SK-N-SH (cell line): ENCODE data around the gene SLC47A2. TPM values are rescaled to one million over a fixed set of nuclear protein-coding genes. Genes with fewer than 3 reads are reported as not detected.

ENCODE experiments used
- CTCF ChIA-PET: fragments of 300-600, 350-600 bp; formaldehyde crosslinking; extraction: SDS; loops from one replicate; lab custom pipeline; 2021; lab: Yijun Ruan, JAX
- POLR2A ChIA-PET: fragments of 350-600 bp; sonication (Branson Sonifier 250); formaldehyde crosslinking; extraction: SDS; loops from one replicate; lab custom pipeline; 2020; ENCODE audit warnings: antibody characterized with exemption, inconsistent platforms; lab: Yijun Ruan, JAX
- DNase-seq: peaks from one replicate; pipeline ENCODE4 v3.0.0; 2012
- H2AFZ ChIP-seq: fragments of 200-600 bp; sonication (generic); 2 replicates; pipeline ENCODE4 v1.8.1; 2016; ENCODE audit warnings: antibody characterized with exemption, mild to moderate bottlenecking, low read depth
- H3F3A ChIP-seq: fragments of 200-600 bp; sonication (generic); replicated peaks from 2 replicates; pipeline ENCODE3; 2016; ENCODE audit warnings: antibody characterized with exemption, mild to moderate bottlenecking; ENCODE audit not compliant: insufficient read depth
- H3K27ac ChIP-seq, 2 experiments: fragments of 200-500 bp in 1 of 2; fragments of 200-600 bp in 1 of 2; sonication (Bioruptor generic) in 1 of 2; sonication (generic), shearing (Covaris generic) in 1 of 2; 2 replicates each; pipeline versions ENCODE4 v1.5.1 to v1.6.1; 2014 to 2016; ENCODE audit warnings: low read depth in 2 of 2, inconsistent platforms in 1 of 2, low read length in 1 of 2, mild to moderate bottlenecking in 1 of 2, mixed read lengths in 1 of 2
- H3K27me3 ChIP-seq: fragments of 200-600 bp; sonication (generic), shearing (Covaris generic); 2 replicates; pipeline ENCODE4 v1.6.1; 2016; ENCODE audit warnings: mixed run types; ENCODE audit not compliant: insufficient read depth
- H3K36me3 ChIP-seq, 2 experiments: fragments of 200-500 bp in 1 of 2; fragments of 200-600 bp in 1 of 2; sonication (Bioruptor generic) in 1 of 2; sonication (generic) in 1 of 2; replicated peaks in 1 of 2; 2 replicates each; pipeline versions ENCODE3 to v1.5.1; 2014 to 2016; ENCODE audit warnings: low read length in 1 of 2, mild to moderate bottlenecking in 1 of 2; ENCODE audit not compliant: insufficient read depth in 2 of 2, control insufficient read depth in 1 of 2
- H3K4me1 ChIP-seq, 2 experiments: fragments of 200-500 bp in 1 of 2; fragments of 200-600 bp in 1 of 2; sonication (Bioruptor generic) in 1 of 2; sonication (generic), shearing (Covaris generic) in 1 of 2; 2 replicates each; pipeline versions ENCODE4 v1.5.1 to v1.6.1; 2014 to 2016; ENCODE audit warnings: low read depth in 1 of 2, low read length in 1 of 2, mixed run types in 1 of 2; ENCODE audit not compliant: insufficient read depth in 2 of 2, control insufficient read depth in 1 of 2
- H3K4me2 ChIP-seq: fragments of 200-600 bp; sonication (generic), shearing (Covaris generic); 2 replicates; pipeline ENCODE4 v1.6.1; 2017; ENCODE audit warnings: mixed run types
- H3K4me3 ChIP-seq, 2 experiments: fragments of 200-500 bp in 1 of 2; fragments of 200-600 bp in 1 of 2; sonication (Bioruptor generic) in 1 of 2; sonication (generic), shearing (Covaris generic) in 1 of 2; 2 replicates each; pipeline versions ENCODE4 v1.5.1 to v1.8.1; 2014 to 2016; ENCODE audit warnings: low read depth in 2 of 2, inconsistent platforms in 1 of 2, low read length in 1 of 2, mild to moderate bottlenecking in 1 of 2, mixed read lengths in 1 of 2, moderate library complexity in 1 of 2
- H3K79me2 ChIP-seq: fragments of 200-600 bp; sonication (generic); 2 replicates; pipeline ENCODE4 v1.8.1; 2017; ENCODE audit warnings: mild to moderate bottlenecking; ENCODE audit not compliant: insufficient read depth
- H3K9ac ChIP-seq: fragments of 200-600 bp; sonication (generic); 2 replicates; pipeline ENCODE4 v1.6.1; 2017; ENCODE audit warnings: mixed run types
- H3K9me2 ChIP-seq: fragments of 200-600 bp; sonication (generic); 2 replicates; pipeline ENCODE4 v1.6.1; 2017; ENCODE audit warnings: mixed run types
- H3K9me3 ChIP-seq: fragments of 200-600 bp; sonication (generic); 2 replicates; pipeline ENCODE4 v1.6.1; 2017; ENCODE audit warnings: mixed run types, mild to moderate bottlenecking, moderate library complexity
- H4K20me1 ChIP-seq: fragments of 200-600 bp; sonication (generic); 2 replicates; pipeline ENCODE4 v1.6.1; 2017; ENCODE audit warnings: mild to moderate bottlenecking, mixed run types; ENCODE audit not compliant: insufficient read depth
- MXI1 ChIP-seq: IDR thresholded peaks from 2 replicates; pipeline ENCODE4 v1.6.1; 2012; ENCODE audit warnings: mild to moderate bottlenecking, low read depth, low read length, improper control_type of control experiment
- NFIC ChIP-seq: IDR thresholded peaks from 2 replicates; pipeline ENCODE4 v1.4.0; 2012; ENCODE audit warnings: borderline replicate concordance
- YY1 ChIP-seq: IDR thresholded peaks from 2 replicates; pipeline ENCODE4 v1.4.0; 2012; ENCODE audit warnings: low read depth, mild to moderate bottlenecking
- WGBS: methylation state at CpG from one replicate; pipeline ENCODE4 v1.1.6; 2017; ENCODE audit warnings: low lambda C conversion rate; 5-methylcytosine and 5-hydroxymethylcytosine counted together
- polyA plus RNA-seq, 3 experiments: library from polyadenylated mRNA; depleted of rRNA; stranded (reverse); fragments of >200 nt; gene quantifications; 2 replicates each; pipeline ENCODE4 v1.2.3, GENCODE V29; 2012
- TF ChIP-seq, protein P1 (sequence below): fragments of 150-350 bp; IDR thresholded peaks from 2 replicates; pipeline ENCODE4 v1.6.1; 2017; ENCODE audit warnings: antibody characterized with exemption, low read length, low read depth, borderline replicate concordance
- TF ChIP-seq, protein P2 (sequence below): IDR thresholded peaks from 2 replicates; pipeline ENCODE4 v1.4.0; 2012; ENCODE audit warnings: low read depth
- TF ChIP-seq, protein P3 (sequence below): fragments of 200-600 bp; sonication (generic); IDR thresholded peaks from 2 replicates; pipeline ENCODE4 v1.6.1; 2017; ENCODE audit warnings: antibody characterized with exemption, mild to moderate bottlenecking, moderate library complexity
- TF ChIP-seq, protein P4 (sequence below): IDR thresholded peaks from 2 replicates; pipeline ENCODE4 v1.4.0; 2012; ENCODE audit warnings: low read depth, borderline replicate concordance

The SLC47A2 gene
- polyA plus RNA-seq, 1 of the 3 experiments (the other 2 are of a cell fraction) = not detected

DNA sequence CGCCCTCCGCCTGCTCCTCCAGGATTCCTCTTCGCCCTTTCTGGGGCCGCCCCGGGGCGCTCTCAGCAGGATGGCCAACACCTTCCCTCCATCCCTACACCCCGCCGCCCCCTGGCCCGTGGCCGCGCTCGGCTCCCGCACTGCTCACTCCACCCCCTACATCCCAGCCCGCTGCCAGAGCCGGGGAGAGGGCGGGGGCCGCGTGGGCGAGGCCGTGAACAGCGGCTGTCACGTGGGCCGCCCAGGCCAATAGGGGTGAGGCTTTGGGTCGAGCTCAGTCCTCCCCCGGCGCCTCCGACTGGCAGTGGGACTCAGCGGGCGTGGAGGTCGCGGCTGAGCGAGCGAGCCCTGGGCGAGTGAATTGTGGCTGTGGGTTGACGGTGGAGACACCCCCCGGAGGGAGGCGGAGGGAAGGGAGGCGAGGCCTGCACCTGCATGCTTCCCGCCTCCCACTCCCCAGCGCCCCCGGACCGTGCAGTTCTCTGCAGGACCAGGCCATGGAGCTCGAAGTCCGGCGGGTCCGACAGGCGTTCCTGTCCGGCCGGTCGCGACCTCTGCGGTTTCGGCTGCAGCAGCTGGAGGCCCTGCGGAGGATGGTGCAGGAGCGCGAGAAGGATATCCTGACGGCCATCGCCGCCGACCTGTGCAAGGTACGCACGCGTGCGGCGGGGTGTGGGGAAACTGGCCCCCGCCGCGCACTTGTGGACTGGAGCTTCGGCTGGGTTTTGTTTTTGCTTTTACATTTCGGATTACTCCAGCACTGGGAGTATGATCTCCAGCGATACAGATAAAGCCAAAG, 67.7 kb downstream of the SLC47A2 start, which contains the start of gene ALDH3A2 (continued):
- peak; percentile 89 for TF ChIP-seq MXI1
- TF ChIP-seq, protein P1, sequence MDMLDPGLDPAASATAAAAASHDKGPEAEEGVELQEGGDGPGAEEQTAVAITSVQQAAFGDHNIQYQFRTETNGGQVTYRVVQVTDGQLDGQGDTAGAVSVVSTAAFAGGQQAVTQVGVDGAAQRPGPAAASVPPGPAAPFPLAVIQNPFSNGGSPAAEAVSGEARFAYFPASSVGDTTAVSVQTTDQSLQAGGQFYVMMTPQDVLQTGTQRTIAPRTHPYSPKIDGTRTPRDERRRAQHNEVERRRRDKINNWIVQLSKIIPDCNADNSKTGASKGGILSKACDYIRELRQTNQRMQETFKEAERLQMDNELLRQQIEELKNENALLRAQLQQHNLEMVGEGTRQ = peak; percentile 90
- peak; percentile 40; the same call in 1 of the 2 replicates for TF ChIP-seq NFIC
- TF ChIP-seq, protein P2, sequence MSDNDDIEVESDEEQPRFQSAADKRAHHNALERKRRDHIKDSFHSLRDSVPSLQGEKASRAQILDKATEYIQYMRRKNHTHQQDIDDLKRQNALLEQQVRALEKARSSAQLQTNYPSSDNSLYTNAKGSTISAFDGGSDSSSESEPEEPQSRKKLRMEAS = peak; percentile 80
- TF ChIP-seq, protein P3, sequence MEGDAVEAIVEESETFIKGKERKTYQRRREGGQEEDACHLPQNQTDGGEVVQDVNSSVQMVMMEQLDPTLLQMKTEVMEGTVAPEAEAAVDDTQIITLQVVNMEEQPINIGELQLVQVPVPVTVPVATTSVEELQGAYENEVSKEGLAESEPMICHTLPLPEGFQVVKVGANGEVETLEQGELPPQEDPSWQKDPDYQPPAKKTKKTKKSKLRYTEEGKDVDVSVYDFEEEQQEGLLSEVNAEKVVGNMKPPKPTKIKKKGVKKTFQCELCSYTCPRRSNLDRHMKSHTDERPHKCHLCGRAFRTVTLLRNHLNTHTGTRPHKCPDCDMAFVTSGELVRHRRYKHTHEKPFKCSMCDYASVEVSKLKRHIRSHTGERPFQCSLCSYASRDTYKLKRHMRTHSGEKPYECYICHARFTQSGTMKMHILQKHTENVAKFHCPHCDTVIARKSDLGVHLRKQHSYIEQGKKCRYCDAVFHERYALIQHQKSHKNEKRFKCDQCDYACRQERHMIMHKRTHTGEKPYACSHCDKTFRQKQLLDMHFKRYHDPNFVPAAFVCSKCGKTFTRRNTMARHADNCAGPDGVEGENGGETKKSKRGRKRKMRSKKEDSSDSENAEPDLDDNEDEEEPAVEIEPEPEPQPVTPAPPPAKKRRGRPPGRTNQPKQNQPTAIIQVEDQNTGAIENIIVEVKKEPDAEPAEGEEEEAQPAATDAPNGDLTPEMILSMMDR = 0 out of 2 replicates have a peak, but pooled peaks have one; percentile 18

DNA sequence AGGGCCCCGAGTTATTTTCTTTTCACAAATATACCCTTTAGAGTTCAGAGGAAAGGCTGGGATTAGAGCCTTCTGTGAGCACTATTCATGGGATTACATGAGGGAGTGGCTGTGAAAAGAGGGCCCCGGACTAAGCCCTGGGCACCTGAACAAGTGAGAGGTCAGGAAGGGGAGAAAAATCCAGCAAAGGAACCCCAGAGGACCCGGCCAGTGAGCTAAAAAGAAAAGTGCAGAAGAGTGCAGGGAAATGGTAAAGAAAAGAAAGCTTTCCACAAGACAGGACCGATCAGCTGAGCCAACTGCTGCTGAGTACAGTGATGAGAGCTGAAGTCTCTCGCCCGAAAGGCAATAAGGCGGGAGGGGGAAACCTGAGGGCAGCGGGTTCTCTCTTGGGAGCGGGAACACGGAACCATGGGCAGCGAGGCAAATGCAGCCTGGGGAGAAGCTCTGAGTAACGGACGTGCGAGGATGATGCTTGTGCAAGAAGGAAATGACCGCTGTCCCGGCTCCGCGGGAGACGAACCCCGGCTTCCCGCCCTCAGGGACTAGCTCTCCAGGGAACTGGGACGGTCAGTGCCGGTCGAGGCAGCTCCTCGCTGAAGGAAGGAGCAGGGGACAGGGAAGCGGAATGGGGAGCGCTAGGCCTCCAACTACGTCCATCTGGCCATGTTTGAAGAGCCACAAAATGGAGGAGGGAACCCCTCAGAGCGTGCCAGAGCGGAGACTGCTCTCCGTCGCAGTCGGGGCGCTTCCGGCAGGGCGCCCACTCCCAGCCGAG, 68.5 kb downstream of the SLC47A2 start:
- H3K36me3 ChIP-seq = no peaks in the 10 kb centered on the region
- H3K9ac ChIP-seq = peak overlapping the region; percentile 65
- peak overlapping the region; percentile 52 to 87 for H3K27ac ChIP-seq
- TF ChIP-seq, protein P4, sequence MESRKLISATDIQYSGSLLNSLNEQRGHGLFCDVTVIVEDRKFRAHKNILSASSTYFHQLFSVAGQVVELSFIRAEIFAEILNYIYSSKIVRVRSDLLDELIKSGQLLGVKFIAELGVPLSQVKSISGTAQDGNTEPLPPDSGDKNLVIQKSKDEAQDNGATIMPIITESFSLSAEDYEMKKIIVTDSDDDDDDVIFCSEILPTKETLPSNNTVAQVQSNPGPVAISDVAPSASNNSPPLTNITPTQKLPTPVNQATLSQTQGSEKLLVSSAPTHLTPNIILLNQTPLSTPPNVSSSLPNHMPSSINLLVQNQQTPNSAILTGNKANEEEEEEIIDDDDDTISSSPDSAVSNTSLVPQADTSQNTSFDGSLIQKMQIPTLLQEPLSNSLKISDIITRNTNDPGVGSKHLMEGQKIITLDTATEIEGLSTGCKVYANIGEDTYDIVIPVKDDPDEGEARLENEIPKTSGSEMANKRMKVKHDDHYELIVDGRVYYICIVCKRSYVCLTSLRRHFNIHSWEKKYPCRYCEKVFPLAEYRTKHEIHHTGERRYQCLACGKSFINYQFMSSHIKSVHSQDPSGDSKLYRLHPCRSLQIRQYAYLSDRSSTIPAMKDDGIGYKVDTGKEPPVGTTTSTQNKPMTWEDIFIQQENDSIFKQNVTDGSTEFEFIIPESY = no peak
- peak; percentile 75 for TF ChIP-seq YY1
- peak overlapping the region; percentile 76 to 87 for H3K4me3 ChIP-seq
- H3K9me3 ChIP-seq = no peaks in the 10 kb centered on the region
- H3K4me2 ChIP-seq = peak overlapping the region; percentile 96
- no peaks in the 10 kb centered on the region for H4K20me1 ChIP-seq
- peaks cover 14 to 31% of the 10 kb centered on the region in 2 experiments for H3K4me1 ChIP-seq
- ChIA-PET POLR2A (interaction anchor here (0.6 to 1.4 kb wide), 12 partner anchors 12 to 399 kb away, joined by 3 to 12 read pairs (median 3); no protein-coding TSS in a partner anchor), CTCF (interaction anchor here (0.6 to 3.6 kb wide), 17 partner anchors 9 to 285 kb away, joined by 3 to 32 read pairs (median 5); partner anchors contain the start of genes B9D1 and SLC47A1)
- no peaks in the 10 kb centered on the region for H3K9me2 ChIP-seq
- no peak for DNase-seq
- peak overlapping the region; percentile 85 for H2AFZ ChIP-seq
- no peaks in the 10 kb centered on the region for H3K27me3 ChIP-seq
- H3K79me2 ChIP-seq = peaks cover 33% of the 10 kb centered on the region
- WGBS = 37% methylated on average over 23 of the region's 37 CpGs
- peaks cover 6% of the 10 kb centered on the region for H3F3A ChIP-seq
